Activated naive CD4-positive, alpha-beta T cell treated with Interleukin-2 at 50 U/mL for 16 hours (primary cell): ENCODE results near the gene VGLL2.

ENCODE experiments used
- DNase-seq: peaks from one replicate; pipeline ENCODE4 v3.0.0-alpha.2; 2020

Gene VGLL2

GRCh38 chr6:117270055-117270842, 4.9 kb downstream of the VGLL2 start:
- DNase-seq, result no peak

GRCh38 chr6:117270843-117271507, 5.6 kb downstream of the VGLL2 start:
- DNase-seq, result no peak

- DNase-seq, result no peak
Measured at GRCh38 chr6:117272032-117272866, 6.9 kb downstream of the VGLL2 start.

- DNase-seq, result no peak
Measured at GRCh38 chr6:117272891-117273290, 7.5 kb downstream of the VGLL2 start.

GRCh38 chr6:117275205-117275604, 9.8 kb downstream of the VGLL2 start:
- no peak for DNase-seq

- DNase-seq, result no peak
Measured at GRCh38 chr6:117275711-117276110, 10.4 kb downstream of the VGLL2 start.

GRCh38 chr6:117276778-117277316, 11.5 kb downstream of the VGLL2 start:
- DNase-seq, result no peak

- DNase-seq, result no peak
Measured at GRCh38 chr6:117280922-117281321, 15.6 kb downstream of the VGLL2 start.

- no peak for DNase-seq
Measured at GRCh38 chr6:117288083-117288715, 22.8 kb downstream of the VGLL2 start.

- no peak for DNase-seq
Measured at GRCh38 chr6:117290173-117290846, 25.0 kb downstream of the VGLL2 start.

- DNase-seq, result no peak
Measured at GRCh38 chr6:117298941-117299340, 33.6 kb downstream of the VGLL2 start.

GRCh38 chr6:117303323-117303722, 38.0 kb downstream of the VGLL2 start:
- no peak for DNase-seq

- no peak for DNase-seq
Measured at GRCh38 chr6:117304446-117304845, 39.1 kb downstream of the VGLL2 start.

GRCh38 chr6:117306227-117306790, 41.0 kb downstream of the VGLL2 start:
- DNase-seq, result no peak

GRCh38 chr6:117307655-117308054, 42.3 kb downstream of the VGLL2 start:
- DNase-seq, result no peak

- no peak for DNase-seq
Measured at GRCh38 chr6:117309069-117309468, 43.7 kb downstream of the VGLL2 start.

- DNase-seq, result no peak
Measured at GRCh38 chr6:117309611-117310010, 44.3 kb downstream of the VGLL2 start.

- no peak for DNase-seq
Measured at GRCh38 chr6:117311310-117311709, 46.0 kb downstream of the VGLL2 start.

GRCh38 chr6:117311726-117312125, 46.4 kb downstream of the VGLL2 start:
- DNase-seq, result no peak

GRCh38 chr6:117317261-117317660, 51.9 kb downstream of the VGLL2 start:
- no peak for DNase-seq
